ENCODE data around the gene MAPK12.

MAPK12 gene

DNA sequence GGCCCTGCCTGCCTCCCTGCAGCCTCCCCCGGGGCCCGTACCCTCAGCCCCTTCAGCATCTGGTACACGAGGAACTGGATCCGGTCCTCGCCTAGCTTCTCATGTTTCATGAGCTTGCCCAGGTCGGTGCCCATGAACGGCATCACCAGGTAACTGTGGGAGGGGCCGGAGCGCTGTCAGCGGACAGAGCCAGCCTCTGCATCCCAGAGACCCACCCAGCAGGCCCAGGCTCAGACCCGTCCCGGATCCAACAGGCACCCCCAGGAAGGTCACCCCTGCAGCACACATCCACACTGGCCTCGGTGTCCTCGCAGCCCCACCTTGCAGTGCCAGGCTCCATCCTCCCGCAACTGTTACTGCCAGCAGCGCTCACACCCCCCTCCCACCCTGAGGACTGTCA lies 4.4 kb downstream of the MAPK12 start:
- H3K4me3 ChIP-seq (ENCODE audit: low read depth, low read length): no peak overlapping the region
- no peak for DNase-seq (ENCODE audit: low read depth)
- no peak for TF ChIP-seq POLR2A (IDR thresholded peaks at IDR 0.05; ENCODE audit: extremely low read depth, insufficient read length)
- no peak for TF ChIP-seq MYC (IDR thresholded peaks at IDR 0.05; ENCODE audit: low read depth, low read length)
- TF ChIP-seq, protein P1, sequence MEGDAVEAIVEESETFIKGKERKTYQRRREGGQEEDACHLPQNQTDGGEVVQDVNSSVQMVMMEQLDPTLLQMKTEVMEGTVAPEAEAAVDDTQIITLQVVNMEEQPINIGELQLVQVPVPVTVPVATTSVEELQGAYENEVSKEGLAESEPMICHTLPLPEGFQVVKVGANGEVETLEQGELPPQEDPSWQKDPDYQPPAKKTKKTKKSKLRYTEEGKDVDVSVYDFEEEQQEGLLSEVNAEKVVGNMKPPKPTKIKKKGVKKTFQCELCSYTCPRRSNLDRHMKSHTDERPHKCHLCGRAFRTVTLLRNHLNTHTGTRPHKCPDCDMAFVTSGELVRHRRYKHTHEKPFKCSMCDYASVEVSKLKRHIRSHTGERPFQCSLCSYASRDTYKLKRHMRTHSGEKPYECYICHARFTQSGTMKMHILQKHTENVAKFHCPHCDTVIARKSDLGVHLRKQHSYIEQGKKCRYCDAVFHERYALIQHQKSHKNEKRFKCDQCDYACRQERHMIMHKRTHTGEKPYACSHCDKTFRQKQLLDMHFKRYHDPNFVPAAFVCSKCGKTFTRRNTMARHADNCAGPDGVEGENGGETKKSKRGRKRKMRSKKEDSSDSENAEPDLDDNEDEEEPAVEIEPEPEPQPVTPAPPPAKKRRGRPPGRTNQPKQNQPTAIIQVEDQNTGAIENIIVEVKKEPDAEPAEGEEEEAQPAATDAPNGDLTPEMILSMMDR (IDR thresholded peaks at IDR 0.05; ENCODE audit: low read depth, low read length): no peak
- TF ChIP-seq, protein P2, sequence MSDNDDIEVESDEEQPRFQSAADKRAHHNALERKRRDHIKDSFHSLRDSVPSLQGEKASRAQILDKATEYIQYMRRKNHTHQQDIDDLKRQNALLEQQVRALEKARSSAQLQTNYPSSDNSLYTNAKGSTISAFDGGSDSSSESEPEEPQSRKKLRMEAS (IDR thresholded peaks at IDR 0.05; ENCODE audit: low read depth, low read length): no peak

DNA sequence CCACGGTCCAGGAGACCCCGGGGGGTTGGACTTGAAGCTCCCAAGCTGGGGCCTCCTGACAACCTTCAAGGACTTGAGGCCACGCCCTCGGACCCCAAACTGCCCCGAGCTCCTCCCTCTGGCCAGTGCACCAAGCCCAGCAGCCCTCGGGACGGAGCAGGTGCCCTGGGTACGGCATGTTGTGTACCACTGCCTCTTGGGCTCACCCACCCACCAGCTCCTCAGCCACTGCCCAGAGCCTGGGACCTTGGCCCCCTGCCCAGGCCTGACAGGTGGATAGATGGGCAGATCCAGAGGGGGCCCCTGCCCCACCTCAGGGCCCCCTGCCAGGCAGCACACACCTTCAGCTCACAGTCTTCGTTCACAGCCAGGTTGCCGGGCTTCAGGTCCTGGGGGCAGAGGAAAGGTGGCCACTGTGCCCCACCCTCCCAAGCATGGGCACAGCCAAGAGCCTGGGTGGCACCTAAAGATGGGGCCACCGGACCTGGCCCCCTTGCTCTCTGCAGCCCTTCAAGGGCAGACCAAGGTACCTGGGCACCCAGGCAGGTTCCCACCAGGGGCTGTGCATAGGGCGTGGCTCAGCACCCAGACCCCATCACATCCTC lies 5.1 kb downstream of the MAPK12 start:
- no peak for TF ChIP-seq MYC (IDR thresholded peaks at IDR 0.05; ENCODE audit: low read depth, low read length)
- TF ChIP-seq, protein P1 (IDR thresholded peaks at IDR 0.05; ENCODE audit: low read depth, low read length): no peak
- no peak for TF ChIP-seq POLR2A (IDR thresholded peaks at IDR 0.05; ENCODE audit: extremely low read depth, insufficient read length)
- TF ChIP-seq, protein P2 (IDR thresholded peaks at IDR 0.05; ENCODE audit: low read depth, low read length): no peak
- H3K4me3 ChIP-seq (ENCODE audit: low read depth, low read length): no peak overlapping the region
- DNase-seq (ENCODE audit: low read depth): no peak

DNA sequence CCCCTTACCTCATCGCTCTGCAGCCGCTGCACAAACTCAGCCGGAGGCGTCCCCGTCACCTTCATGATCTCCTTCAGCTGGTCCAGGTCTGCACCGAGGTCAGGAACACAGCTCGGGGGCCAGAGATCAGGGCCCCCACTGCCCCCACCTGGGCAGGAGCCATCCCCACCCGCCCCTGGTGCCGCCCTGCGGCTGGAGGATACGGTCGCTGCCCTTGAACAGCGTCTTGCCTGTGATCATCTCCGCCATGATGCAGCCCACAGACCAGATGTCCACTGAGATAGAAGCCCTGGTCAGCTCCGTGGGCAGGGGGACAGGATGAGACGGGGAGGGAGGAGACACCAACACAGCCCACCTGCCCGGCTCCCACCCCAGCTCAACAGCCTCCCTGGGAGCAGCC lies 5.9 kb downstream of the MAPK12 start:
- TF ChIP-seq, protein P2 (IDR thresholded peaks at IDR 0.05; ENCODE audit: low read depth, low read length): no peak
- TF ChIP-seq POLR2A (IDR thresholded peaks at IDR 0.05; ENCODE audit: extremely low read depth, insufficient read length) (no peak), MYC (IDR thresholded peaks at IDR 0.05; ENCODE audit: low read depth, low read length) (no peak)
- TF ChIP-seq, protein P1 (IDR thresholded peaks at IDR 0.05; ENCODE audit: low read depth, low read length): no peak
- no peak for DNase-seq (ENCODE audit: low read depth)
- H3K4me3 ChIP-seq (ENCODE audit: low read depth, low read length): no peak overlapping the region

DNA sequence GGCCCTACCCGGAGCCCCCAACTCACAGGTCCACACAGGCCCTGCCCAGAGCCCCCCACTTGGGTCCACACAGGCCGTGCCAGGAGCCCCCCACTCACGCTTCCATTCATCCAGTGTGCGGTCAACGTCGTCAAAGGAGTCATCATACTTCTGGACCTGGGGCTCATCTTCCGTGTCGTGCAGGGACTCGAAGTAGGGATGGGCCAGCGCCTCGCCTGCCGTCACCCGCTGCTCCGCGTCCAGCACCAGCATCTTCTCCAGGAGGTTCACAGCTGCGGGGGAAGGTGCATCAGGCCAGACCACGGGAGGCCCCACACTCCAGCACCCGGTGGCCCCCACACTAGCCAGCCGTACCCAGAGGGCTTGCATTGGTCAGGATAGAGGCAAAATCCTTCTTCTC lies 6.4 kb downstream of the MAPK12 start:
- no peak for DNase-seq (ENCODE audit: low read depth)
- no peak for TF ChIP-seq MYC (IDR thresholded peaks at IDR 0.05; ENCODE audit: low read depth, low read length)
- no peak for TF ChIP-seq POLR2A (IDR thresholded peaks at IDR 0.05; ENCODE audit: extremely low read depth, insufficient read length)
- TF ChIP-seq, protein P1 (IDR thresholded peaks at IDR 0.05; ENCODE audit: low read depth, low read length): no peak
- TF ChIP-seq, protein P2 (IDR thresholded peaks at IDR 0.05; ENCODE audit: low read depth, low read length): no peak

DNA sequence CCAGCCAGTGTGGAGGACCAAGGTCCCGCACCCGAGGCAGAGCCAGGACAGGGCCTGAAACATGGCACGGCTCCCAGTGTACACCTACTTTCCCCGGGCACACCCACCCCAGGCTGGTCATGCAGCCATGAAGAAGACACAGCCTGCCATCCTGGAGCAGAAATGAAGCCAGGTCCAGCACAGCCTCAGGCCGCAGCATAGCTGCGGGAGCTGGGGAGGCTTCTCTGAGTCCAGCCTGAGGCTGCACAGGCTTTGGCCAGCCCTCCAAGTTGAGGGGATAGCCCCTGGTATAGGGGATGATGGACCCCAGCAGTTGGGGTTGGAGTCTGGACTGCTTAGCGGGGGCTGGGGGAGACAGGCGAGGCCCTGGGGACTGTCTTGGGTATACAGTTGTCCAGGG lies 7.5 kb downstream of the MAPK12 start:
- no peak for DNase-seq (ENCODE audit: low read depth)
- no peak for TF ChIP-seq MYC (IDR thresholded peaks at IDR 0.05; ENCODE audit: low read depth, low read length)
- no peak overlapping the region for H3K4me3 ChIP-seq (ENCODE audit: low read depth, low read length)

More for the DNA sequence above, 6.4 kb downstream of the MAPK12 start:
- no peak overlapping the region for H3K4me3 ChIP-seq (ENCODE audit: low read depth, low read length)

DNA sequence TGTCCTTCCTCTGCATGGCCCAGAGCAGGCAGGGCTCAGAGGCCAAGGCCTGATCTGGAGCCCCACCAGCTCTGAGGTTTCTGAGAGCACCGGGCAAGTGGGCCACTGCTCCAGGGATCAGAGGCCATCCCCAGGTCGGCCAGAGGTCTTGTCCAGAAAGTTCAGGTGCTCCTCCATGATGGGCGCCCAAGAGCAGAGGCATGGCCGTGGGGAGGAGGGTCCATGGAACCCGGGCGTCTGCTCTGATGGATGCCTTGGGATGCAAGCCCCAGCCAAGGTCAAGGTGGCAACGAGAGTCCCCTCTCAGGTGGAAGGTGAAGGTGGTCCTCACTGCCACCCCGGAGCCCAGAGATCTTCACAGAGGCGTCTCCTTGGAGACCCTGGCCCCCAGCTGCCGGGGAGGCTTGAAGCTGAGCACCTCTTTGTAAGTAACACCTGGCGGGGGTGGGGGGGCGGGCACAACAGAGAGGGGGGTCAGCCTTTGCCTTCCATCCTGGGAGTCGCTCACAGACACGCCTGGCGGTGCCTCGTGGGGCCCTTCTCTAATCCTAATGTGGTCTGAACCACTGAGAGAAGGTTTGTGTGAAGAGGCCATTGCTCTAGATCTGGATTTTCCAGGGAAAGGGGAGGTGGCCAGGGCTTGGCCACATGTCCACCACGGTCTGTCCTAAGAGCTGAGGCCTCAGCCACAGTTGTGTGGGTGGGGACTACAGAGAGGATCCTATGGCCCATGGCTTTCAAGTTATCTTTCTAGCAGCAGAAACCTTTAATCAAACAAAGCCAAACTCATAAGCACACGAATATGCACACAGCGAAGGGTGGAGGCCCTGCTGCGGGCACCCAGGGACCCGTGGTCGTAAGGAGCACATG lies 8.2 kb downstream of the MAPK12 start:
- no peak overlapping the region for H3K4me3 ChIP-seq (ENCODE audit: low read depth, low read length)
- TF ChIP-seq, protein P1 (IDR thresholded peaks at IDR 0.05; ENCODE audit: low read depth, low read length): no peak
- TF ChIP-seq, protein P2 (IDR thresholded peaks at IDR 0.05; ENCODE audit: low read depth, low read length): no peak
- TF ChIP-seq MYC (IDR thresholded peaks at IDR 0.05; ENCODE audit: low read depth, low read length): no peak
- TF ChIP-seq POLR2A (IDR thresholded peaks at IDR 0.05; ENCODE audit: extremely low read depth, insufficient read length): no peak
- no peak for DNase-seq (ENCODE audit: low read depth)

All from NB4 (cell line).